ENCODE data around the gene ZFAND2A. TPM values are rescaled to one million over a fixed set of nuclear protein-coding genes. Genes with fewer than 3 reads are reported as not detected.

Gene ZFAND2A
- total and polyA plus RNA-seq, 4 donors: 17.3 to 44.3 (median 30.0) TPM

- no peaks in the 10 kb centered on the region for H3K9me3 ChIP-seq (ENCODE audit: control insufficient read depth in 4 of 4, insufficient read depth in 3 of 4, low read length in 3 of 4)
- H3K27me3 ChIP-seq (ENCODE audit: control insufficient read depth in 3 of 3, insufficient read depth in 3 of 3, low read length in 2 of 3): no peaks in the 10 kb centered on the region
- WGBS, 2 donors: 78 to 86% methylated on average over 20 of the region's 20 CpGs
- no peak overlapping the region for H3K9ac ChIP-seq (ENCODE audit: insufficient read depth in 1 of 2, low read length in 2 of 2)
- no peak overlapping the region for H3K4me3 ChIP-seq
- H3K36me3 ChIP-seq (ENCODE audit: control insufficient read depth in 4 of 4, insufficient read depth in 4 of 4, low read length in 4 of 4): no peaks in the 10 kb centered on the region
- DNase-seq (no peak), ATAC-seq (ENCODE audit: insufficient read depth, low FRiP score) (no peak)
- H3K4me1 ChIP-seq (ENCODE audit: control insufficient read depth in 5 of 5, insufficient read depth in 5 of 5, low read length in 5 of 5): peaks cover 0 to 5% (median 0%) of the 10 kb centered on the region in 5 donors
- no peak overlapping the region for H3K27ac ChIP-seq (ENCODE audit: low read depth in 1 of 2, low read length in 1 of 2)
- TF ChIP-seq CTCF (IDR thresholded peaks at IDR 0.05; ENCODE audit: control extremely low read depth, extremely low read depth): no peak
Observed at GRCh38 chr7:1106793-1107421, 53.1 kb downstream of the ZFAND2A start.

- WGBS, 2 donors: 90 to 91% methylated on average over 27 of the region's 27 CpGs
- DNase-seq: no peak
- TF ChIP-seq CTCF (IDR thresholded peaks at IDR 0.05; ENCODE audit: control extremely low read depth, extremely low read depth): no peak
Observed at GRCh38 chr7:1106063-1106792, 53.8 kb downstream of the ZFAND2A start.

GRCh38 chr7:1105189-1105588, 54.8 kb downstream of the ZFAND2A start:
- 89 to 92% methylated on average over 11 of the region's 11 CpGs for WGBS, 2 donors
- no peak overlapping the region for H3K27ac ChIP-seq (ENCODE audit: low read depth in 1 of 2, low read length in 1 of 2)
- peaks cover 0 to 15% (median 3%) of the 10 kb centered on the region in 5 donors for H3K4me1 ChIP-seq (ENCODE audit: control insufficient read depth in 5 of 5, insufficient read depth in 5 of 5, low read length in 5 of 5)
- H3K9me3 ChIP-seq (ENCODE audit: control insufficient read depth in 4 of 4, insufficient read depth in 3 of 4, low read length in 3 of 4): no peaks in the 10 kb centered on the region
- no peak for TF ChIP-seq CTCF (IDR thresholded peaks at IDR 0.05; ENCODE audit: control extremely low read depth, extremely low read depth)
- no peak for ATAC-seq (ENCODE audit: insufficient read depth, low FRiP score)
- DNase-seq: no peak
- H3K27me3 ChIP-seq (ENCODE audit: control insufficient read depth in 3 of 3, insufficient read depth in 3 of 3, low read length in 2 of 3): no peaks in the 10 kb centered on the region
- no peak overlapping the region for H3K4me3 ChIP-seq
- H3K9ac ChIP-seq (ENCODE audit: insufficient read depth in 1 of 2, low read length in 2 of 2): no peak overlapping the region
- no peaks in the 10 kb centered on the region for H3K36me3 ChIP-seq (ENCODE audit: control insufficient read depth in 4 of 4, insufficient read depth in 4 of 4, low read length in 4 of 4)

More at GRCh38 chr7:1106063-1106792, 53.8 kb downstream of the ZFAND2A start:
- H3K27ac ChIP-seq (ENCODE audit: low read depth in 1 of 2, low read length in 1 of 2): no peak overlapping the region
- H3K27me3 ChIP-seq (ENCODE audit: control insufficient read depth in 3 of 3, insufficient read depth in 3 of 3, low read length in 2 of 3): no peaks in the 10 kb centered on the region
- H3K9me3 ChIP-seq (ENCODE audit: control insufficient read depth in 4 of 4, insufficient read depth in 3 of 4, low read length in 3 of 4): no peaks in the 10 kb centered on the region
- no peak overlapping the region for H3K9ac ChIP-seq (ENCODE audit: insufficient read depth in 1 of 2, low read length in 2 of 2)
- peaks cover 0 to 11% (median 3%) of the 10 kb centered on the region in 5 donors for H3K4me1 ChIP-seq (ENCODE audit: control insufficient read depth in 5 of 5, insufficient read depth in 5 of 5, low read length in 5 of 5)
- H3K36me3 ChIP-seq (ENCODE audit: control insufficient read depth in 4 of 4, insufficient read depth in 4 of 4, low read length in 4 of 4): no peaks in the 10 kb centered on the region
- no peak overlapping the region for H3K4me3 ChIP-seq
- ATAC-seq (ENCODE audit: insufficient read depth, low FRiP score): no peak

Data from lung (tissue), 12 donors.